GM12892 (cell line): ENCODE data around the gene APOL2.
A peak's percentile ranks its signal among the peaks of the same experiment; 100 is the strongest.
"Not testable (repeated sequence)": the region's sequence is repeated elsewhere in the genome, so short reads cannot be mapped to it uniquely, and the experiment has no call there.

Experiments
- DNase-seq: peaks from one replicate; pipeline ENCODE4 v3.0.0; 2011; ENCODE audit not compliant: insufficient read length
- FAIRE-seq: peaks from 2 replicates; lab custom pipeline; 2011; peaks lifted over from hg19 to GRCh38; lab: Jason Lieb, UNC
- POLR2A ChIP-seq: IDR thresholded peaks from 2 replicates; pipeline ENCODE4 v1.6.1; 2011; ENCODE audit warnings: low read depth, low read length, control low read depth
- POLR2AphosphoS5 ChIP-seq: IDR thresholded peaks from 2 replicates; pipeline ENCODE4 v1.6.1; 2011; ENCODE audit warnings: low read depth, low read length, control low read depth
- TAF1 ChIP-seq: IDR thresholded peaks from 2 replicates; pipeline ENCODE4 v1.6.1; 2011; ENCODE audit warnings: low read depth, mild to moderate bottlenecking, control low read depth, low read length, borderline replicate concordance

APOL2 gene

DNA sequence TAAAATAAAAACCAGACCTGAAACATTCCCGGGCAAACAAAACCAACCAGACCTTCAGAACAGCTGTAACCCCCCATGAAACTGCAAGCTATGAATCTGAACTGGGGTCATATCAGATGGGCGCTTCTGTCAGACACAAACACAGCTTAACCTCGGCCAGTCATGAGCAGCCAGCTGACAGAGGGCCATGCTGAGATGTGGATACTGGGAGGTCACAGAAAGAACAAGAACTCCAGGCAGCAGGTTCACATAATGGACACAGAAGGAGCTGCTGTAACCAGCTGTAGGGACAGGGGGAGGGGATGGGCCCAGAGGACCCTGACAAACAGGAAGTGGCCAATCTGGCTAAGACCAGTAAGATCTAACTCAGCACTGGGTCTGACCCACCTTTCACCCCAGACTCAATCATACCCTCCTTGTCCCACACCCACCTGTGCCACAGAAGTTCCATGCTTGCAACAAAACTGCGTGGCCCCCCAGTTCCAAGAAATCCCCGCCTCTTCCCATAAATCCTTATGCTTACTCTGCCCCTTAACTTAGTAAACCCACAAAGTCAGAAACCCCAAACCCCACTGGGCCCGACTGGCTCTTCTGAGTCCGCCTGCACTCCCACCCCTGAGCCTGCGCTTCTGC is 41.7 kb downstream of the APOL2 start:
- no peak for TF ChIP-seq POLR2AphosphoS5
- no peak for TF ChIP-seq POLR2A
- no peak for TF ChIP-seq TAF1
- DNase-seq: peak; percentile 26
- FAIRE-seq: peak; percentile 76

GRCh38 chr22:36197065-36197440 is 42.3 kb downstream of the APOL2 start:
- peak; percentile 17 for FAIRE-seq
- DNase-seq: no peak
- TF ChIP-seq POLR2AphosphoS5: no peak

DNA sequence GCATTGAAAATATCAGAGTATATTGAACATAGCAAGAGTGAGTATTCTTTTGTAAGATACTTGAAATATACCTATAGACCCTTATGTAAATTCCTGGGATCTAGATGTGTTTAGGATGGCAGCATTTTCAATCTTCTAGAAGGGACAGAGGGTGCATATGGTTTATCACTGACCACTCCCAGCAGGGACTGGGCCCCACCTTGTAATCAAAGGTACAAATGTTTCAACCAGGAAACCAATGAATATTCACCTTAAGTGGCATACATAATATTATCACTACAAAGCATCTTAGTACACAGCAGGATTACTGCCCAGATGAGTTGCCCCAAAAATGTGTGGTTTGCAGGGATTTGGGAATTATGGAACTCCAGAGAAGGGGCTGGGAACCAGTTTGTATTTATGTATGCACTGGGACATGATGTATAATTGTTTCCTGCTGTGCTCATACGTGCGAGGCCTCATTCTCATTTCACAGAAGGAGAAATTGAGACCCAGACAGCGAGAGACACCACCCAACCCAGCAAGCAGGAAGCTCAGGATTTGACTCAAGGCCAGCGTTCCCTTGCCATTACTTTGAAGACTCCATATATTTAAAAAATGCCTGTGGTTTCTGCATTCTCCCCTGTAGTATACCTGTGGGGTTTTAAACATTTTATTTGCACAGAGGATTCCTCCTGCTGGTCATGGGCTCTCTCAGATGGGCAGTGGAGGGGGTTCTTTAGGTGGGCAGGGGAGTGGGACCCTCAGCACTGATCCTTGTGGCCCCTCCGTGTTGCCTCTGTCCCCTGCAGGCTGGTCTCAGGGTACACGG is 42.9 kb downstream of the APOL2 start:
- TF ChIP-seq POLR2AphosphoS5 (no peak), POLR2A (no peak), TAF1 (no peak)
- FAIRE-seq (no peak), DNase-seq (no peak)

DNA sequence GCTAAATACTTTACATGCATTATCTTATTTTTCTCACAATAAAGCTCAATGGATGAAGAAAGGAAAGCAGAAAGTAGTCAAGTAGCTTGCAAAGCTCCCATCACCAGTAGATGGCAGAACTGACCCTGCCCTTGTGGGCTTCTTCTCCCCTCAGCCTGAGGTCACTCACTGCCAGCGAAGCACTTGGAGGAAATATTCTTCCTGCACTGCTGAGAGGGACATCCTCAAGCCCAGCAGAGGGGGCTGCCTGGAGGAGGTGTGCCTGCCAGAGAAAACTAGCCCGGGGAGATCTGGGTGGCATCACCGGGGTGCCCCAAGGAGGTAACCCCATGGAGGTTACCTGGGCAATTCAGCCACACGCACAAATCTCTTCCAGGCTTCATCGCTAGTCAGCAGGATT is 44.4 kb downstream of the APOL2 start:
- TF ChIP-seq POLR2AphosphoS5 (no peak), POLR2A (no peak), TAF1 (no peak)
- DNase-seq (no peak), FAIRE-seq (peak; percentile 98)

DNA sequence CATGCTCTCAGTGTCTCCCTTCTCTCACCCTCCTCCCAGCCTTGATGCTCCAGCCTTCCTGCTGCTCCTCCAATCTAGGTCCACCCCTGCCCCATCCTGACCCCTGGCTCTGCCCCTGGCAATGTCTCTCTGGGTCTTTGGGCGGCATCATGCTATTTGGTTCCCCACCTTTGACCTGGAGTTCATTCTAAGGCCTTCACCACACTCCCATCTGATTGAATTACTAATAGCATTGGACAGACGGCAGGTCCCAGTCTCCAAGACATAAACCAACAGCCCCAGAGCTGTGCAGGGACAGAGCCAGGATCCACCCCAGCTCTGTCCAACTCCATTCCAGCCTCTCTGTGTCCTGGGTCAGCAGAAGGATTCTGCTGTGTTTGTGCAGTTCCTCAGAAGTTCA is 44.9 kb downstream of the APOL2 start:
- TF ChIP-seq POLR2AphosphoS5: no peak
- TF ChIP-seq POLR2A: no peak
- no peak for TF ChIP-seq TAF1
- FAIRE-seq (no peak), DNase-seq (no peak)

- no peak for TF ChIP-seq TAF1
- TF ChIP-seq POLR2A: no peak
- TF ChIP-seq POLR2AphosphoS5: no peak
- DNase-seq (no peak), FAIRE-seq (no peak)
Measured at GRCh38 chr22:36193577-36193976, 45.8 kb downstream of the APOL2 start.

GRCh38 chr22:36193171-36193570 is 46.2 kb downstream of the APOL2 start:
- TF ChIP-seq TAF1: no peak
- TF ChIP-seq POLR2A: no peak
- TF ChIP-seq POLR2AphosphoS5: no peak
- no peak for DNase-seq
- FAIRE-seq: no peak

- FAIRE-seq (no peak), DNase-seq (no peak)
- no peak for TF ChIP-seq POLR2AphosphoS5
- TF ChIP-seq TAF1: no peak
- no peak for TF ChIP-seq POLR2A
Measured at GRCh38 chr22:36192542-36192941, 46.8 kb downstream of the APOL2 start.

DNA sequence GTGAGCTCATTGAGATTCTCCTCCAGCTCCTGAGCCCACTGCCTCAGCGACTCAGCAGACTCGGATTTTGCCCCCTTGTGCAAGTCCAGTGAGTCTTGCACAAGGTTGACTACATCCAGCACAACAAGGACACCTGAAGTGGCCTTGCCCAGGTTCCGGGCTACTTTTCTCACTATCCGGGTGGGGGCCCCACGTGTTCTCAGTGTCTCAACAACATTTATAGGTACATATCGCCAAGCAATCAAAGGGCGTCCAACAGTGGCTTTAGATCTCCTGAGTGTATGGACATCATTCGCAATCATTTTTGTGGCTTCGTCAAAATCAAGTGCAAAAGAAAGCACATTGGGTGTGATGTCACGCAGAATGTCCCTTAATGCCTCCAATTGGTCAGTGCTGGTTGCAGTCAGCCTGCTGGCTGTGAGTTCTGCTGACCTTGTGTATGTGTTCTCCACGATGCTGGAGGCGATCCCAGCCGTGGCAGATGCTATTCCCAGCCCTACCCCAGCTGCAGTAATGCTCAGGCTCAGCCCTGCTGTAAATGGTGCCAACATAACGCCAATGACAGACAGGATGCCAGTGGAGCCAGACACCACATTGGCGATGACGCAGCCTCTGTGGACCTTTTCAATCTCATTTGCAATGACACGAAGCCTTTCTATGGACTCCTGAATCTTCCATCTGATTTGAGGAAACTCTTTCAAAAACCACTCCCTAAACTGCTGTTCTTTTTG is 48.1 kb downstream of the APOL2 start:
- TF ChIP-seq POLR2AphosphoS5: no peak
- TF ChIP-seq TAF1: no peak
- no peak for FAIRE-seq

GRCh38 chr22:36187862-36188261 is 51.5 kb downstream of the APOL2 start:
- not testable (repeated sequence) for DNase-seq, FAIRE-seq

More for the DNA sequence above, 48.1 kb downstream of the APOL2 start:
- no peak for DNase-seq

DNA sequence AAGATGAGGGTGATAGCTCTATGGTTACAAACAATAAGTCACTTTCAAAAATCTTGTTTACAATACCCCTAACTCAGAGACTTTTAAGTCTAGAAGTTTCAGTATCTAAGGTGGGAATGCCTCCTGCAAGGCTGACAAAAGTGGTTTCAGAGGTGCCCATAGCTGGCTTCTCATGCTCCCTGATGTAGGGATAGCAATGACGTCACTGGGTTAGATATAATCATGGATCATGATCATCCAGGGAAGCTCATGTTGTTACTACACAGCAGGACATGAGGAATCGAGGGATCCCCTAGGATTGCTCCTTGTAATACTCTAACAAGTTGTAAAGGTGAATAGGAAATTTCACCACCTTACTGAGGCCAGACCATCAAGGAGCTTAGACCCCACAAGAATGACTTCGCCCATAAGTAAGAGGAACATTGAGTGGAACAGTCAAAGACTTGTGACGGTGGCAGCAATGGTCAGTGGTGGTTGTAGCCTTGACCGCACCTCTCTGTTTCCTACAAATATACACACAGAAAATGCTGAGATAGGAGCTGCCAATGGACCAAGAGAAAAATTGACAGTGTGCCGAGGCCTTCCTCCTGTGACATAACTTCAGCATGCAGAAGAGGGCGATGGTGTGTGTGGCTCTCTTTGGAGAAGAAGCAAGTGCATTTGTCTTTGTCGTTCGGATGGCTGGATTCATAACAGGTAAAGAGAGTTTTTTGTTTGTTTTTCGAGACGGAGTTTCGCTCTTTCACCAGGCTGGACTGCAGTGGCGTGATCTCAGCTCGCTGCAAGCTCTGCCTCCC is 53.3 kb downstream of the APOL2 start:
- DNase-seq (no peak), FAIRE-seq (no peak)
- TF ChIP-seq POLR2A (no peak), TAF1 (no peak), POLR2AphosphoS5 (no peak)
